ENCODE data around the gene PPP1R14C. TPM values are rescaled to one million over a fixed set of nuclear protein-coding genes. Genes with fewer than 3 reads are reported as not detected.
"Not testable (repeated sequence)": the region's sequence is repeated elsewhere in the genome, so short reads cannot be mapped to it uniquely, and the experiment has no call there.

PPP1R14C gene
- polyA plus RNA-seq, 1 donor: 37.9 TPM

DNA sequence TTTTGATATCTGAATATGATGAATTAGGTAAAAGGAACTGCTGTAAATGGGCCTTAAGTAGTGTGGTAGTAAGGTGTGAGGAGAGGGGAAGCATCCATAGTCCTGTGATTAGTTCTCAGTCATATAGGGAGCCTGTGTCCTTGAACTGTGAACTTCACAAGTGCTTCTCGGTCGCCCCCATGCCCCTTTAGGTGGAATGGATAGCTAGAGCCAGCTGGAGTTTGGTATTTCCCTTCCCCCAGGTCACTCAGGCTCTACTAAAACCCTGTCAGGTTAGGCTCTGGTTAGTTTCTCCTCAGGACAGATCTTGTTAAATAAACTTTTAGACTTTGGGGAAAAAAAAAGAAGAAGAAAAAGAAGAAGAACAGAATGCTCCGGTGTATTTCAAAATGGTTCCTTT lies 82.0 kb downstream of the PPP1R14C start:
- no peak for DNase-seq

DNA sequence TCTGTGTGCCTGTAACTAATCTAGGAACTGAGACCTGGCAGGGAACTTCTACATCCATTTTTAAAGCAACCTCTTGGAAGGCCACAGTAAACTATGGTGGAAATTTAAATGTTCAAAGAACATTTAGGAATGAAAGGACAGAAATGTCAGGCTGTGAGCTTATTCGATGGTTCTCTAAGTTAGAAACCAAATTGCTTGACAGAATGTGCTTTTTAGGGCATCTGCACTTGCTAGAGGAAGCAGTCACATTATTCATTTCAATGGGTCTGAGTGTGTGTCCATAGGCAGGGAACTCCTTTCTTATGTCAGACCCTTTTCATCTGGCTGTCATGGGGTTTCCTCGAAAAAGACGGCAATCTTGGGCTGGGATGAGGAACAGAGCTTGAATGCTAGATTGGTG lies 84.4 kb downstream of the PPP1R14C start:
- DNase-seq: no peak

DNA sequence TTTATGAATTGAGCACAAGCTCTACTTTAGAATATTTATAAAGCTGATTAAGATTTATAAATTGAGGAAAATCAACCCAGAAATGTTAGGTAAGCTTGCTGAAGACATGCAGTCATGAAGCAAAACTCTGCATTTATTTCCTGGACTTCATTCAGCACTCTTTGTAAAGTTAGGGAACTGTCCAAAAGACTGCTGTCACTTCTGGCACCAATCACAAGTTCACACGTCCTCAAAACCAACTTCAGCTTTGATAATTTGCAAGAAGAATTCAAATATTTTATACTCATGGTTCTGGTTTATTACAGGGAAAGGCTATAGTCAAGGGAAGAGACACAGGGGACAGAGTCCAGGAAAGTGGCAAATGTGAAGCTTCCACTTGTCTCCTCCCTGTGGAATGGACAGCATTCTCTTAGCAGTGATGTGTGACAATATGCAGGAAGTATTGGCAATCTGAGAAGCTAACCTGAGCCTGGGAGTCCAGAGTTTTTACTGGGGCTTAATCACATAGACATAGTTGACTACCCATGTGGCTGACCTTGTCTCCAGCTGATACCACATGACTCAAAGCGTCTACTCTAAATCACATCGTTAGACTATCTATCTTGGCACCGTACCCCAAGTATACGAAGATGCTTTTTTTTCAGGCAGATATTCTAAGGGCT lies 85.4 kb downstream of the PPP1R14C start:
- DNase-seq: no peak

DNA sequence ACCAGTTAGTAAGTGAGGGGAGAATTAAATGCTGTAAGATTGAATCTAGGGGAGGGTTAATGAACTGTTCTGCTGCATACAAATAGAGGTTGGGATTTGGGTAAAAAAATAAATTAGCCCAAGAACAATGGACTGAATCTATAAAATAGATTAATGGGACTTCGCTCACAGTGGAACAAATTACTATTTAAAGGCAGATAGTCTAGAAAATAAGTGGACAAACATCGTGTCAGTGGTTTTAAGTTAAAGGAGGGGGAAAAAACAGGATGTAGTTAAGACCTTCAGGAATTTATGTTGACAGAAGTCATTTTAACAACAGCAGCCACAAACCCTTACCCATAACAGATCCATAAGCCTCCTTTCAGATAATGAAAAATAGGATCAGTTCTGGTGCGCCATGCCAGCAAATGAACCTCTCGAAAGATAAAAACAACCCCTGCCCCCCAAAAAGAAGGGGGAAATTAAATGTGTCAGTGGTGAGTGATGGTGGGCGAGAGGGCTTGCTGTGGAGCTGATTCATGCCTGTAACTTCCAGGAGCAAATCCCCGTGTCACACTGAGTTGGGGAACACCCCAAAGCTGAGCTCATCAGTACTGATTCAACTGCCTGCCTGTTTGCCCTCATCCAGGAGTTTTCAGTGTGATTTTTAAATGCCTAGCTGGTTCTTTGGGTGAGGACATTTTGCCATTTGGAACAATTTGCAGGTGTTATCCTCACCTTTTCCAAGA lies 86.8 kb downstream of the PPP1R14C start:
- DNase-seq: no peak

DNA sequence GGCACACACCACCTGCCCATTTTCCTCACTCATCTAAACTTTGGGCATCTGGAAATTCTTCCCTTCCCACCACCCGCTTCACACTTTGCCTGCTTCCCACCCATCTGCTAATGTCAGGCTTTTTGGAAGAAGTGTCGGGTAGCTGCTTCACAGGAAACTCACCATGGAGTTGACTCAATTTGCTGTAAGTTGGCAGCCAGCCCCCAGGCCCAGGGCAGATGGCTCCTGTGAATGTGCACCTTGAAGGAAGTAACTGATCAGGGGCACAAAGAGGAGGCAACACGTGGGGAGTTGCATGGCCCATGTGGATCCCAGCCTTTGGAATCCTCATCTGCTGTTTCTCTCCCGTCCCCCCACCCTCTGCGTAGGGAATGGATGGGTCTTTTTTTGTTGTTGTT lies 87.3 kb downstream of the PPP1R14C start:
- no peak for DNase-seq

DNA sequence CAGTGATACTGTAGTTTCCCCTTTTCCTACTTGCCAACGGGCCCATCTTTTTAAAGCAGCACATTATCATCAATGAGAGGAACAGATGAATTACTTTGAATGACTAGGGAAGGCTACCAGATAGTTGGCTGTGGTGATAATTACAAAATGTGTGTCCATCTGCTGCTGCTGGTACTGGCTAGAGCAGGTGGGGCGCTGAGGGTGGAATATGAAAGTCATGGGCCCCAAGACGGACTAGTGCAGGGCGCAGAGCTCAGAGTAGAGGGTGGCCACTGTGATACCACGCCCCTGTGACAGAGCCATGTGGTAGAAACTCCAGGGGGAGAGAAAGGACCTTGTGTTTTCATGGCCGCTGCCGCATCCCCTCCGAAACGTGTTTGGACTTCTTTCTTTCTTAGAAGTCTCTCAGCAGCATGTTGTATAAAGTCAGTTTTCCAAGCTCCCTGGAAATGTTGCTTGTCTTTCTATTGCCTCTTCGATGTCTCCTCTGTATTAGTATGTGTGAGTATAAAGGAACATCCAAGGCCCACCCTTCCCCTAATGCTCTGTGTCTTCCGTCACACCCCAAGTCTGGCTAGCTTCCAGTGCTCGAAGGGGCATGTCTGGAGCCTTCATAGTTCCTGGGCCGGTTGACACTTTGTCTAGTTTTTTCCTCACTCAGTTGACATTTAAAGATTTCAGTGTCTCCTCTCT lies 88.1 kb downstream of the PPP1R14C start:
- no peak for DNase-seq

DNA sequence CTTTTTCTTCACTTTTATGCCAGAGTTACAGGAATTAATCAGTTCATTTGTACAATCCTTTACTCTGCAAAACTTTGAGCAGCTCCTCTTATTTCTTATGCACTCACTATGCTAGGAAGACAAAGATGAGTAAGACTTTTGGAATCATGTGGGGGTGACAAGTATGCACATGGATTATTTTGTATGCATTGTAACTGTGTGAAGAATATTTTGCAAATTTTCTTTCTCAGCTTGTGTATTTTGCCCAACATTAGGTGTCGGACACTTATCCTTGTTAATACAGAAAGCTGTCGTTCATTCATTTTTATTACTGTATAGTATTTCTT lies 88.6 kb downstream of the PPP1R14C start:
- no peak for DNase-seq

DNA sequence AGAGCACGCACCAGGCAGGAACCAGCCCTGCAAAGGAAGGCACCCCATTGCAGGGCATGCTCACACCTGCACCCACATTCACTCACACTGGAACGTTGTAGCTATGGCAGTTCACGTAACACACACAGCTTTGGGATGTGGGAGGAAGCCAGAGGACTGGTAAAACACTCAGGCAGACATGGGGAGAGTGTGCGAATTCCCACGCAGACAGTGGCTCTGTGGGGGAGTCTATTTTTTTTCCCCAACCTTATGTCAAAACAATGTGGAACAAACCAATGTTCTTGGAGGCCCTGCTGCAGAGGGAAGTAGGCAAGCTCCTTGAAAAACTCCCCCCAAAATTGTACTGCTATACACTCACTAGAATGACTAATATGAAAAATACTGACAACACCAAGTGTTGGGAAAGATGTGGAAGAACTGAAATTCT lies 91.0 kb downstream of the PPP1R14C start:
- no peak for DNase-seq

DNA sequence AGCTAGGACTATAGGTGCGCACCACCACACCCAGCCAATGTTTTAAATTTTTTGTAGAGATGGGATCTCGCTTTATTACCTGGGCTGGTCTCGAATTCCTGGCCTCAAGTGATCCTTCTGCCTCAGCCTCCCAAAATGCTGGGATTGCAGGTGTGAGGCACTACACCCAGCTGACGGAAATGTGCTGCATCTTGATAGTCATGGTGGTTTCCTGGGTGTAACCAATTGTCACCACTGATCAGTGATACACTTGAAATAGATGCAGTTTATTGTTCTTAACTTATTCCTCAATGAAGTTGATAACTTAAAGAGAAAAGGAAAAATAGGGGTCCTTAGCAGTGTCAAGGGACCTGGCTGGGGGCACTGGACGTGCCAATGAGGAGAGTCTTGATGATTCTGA lies 92.4 kb downstream of the PPP1R14C start:
- no peak for DNase-seq

DNA sequence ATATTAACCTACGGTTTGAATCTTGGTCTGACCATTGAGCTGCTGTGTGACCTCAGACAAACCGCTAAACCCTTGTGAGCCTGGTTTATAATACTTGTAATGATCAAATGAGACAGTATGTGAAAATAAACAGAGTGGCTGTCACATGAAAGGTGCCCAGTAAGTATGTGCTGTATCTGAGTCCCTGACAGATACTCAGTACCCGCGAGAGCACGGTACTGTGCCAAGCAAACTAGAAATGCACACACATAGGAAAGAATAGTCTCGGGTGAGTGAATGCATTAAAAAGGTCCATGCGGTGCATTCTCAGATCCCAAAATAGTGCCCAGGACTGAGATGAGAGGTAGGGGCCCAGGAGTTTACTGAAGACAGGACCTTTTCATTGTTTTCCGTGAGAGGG lies 93.3 kb downstream of the PPP1R14C start:
- no peak for DNase-seq

DNA sequence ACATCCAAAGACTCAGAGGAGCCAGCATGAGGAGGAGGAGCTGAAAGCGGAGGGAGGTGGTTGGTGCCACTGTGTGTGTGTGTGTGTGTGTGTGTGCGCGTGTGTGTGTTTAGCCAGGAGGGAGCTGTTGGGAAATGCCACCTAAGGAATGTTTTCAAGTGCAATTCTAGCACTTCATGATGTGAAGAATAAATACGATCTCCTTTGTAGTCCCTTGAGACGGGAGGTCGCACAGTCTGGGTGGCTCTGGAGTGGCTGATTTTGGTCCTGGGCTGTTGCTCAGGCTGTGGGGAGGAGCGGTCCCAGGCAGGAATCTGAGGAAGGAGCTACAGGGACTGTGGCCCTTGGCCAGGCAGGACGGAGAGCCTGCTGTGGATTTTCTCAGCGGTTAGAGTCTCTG lies 93.7 kb downstream of the PPP1R14C start:
- no peak for DNase-seq

DNA sequence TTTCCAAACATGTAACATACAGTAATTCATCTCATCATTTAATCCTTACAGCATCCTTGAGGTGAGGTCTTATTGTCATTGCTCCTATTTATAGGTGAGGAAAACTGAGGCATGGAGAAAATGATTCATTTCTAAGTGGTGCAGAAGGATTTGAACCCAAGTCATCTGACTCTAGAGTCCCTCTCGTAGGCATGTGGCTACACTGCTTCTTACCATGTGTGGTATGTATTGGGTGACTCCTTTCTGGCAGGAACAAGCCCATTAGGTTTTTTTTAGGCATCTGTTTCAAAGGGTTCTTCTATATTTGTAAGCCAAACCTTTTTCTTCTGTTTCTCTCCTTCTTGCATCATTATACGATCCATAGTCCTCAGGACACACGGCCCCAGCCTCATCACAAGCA lies 94.8 kb downstream of the PPP1R14C start:
- DNase-seq: no peak

DNA sequence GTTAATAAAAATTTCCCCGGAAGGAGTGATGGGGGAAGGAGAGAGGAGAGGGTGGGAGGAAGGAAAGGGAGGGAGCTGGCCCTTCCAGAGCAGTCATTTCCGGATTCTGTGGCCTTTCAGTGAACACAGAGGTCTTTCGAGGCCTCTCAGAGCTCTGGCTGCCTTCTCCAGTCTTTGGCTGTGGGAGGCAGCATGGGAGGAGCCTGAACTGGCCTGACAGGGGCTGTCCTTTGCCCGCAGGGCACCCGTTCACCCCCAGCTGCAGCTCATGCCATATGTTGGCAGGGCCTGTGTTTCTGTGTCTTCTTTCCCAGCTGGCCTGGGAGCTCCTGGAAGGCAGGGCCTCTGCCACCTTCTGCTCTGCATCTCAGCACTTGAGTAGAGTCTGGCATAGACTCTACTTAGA lies 95.5 kb downstream of the PPP1R14C start:
- no peak for DNase-seq

DNA sequence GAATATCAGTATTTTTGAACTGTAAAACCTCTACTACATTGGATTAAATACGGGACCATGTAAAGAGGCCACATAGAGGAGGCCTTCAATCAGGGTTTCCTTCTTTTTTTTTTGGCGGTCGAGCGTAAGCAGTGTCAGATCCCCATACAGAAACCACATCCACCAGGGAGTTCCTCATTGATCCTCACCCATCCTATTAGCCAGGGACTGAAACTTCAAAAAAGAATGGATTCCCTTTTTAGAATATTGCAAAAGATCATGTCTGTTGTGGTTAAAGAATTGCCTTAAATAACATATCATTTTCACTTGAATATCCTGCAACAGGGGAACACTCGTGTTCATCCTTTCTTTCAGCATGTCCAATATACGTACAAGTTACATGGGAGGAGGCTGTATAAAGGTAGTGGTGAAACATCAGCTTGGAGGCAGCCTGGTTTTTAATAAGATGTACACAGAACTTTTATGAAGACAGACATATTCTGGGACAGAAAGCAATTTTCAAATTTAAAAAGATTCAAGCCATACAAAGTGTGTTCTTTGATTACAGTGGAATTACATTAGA lies 96.1 kb downstream of the PPP1R14C start:
- no peak for DNase-seq

DNA sequence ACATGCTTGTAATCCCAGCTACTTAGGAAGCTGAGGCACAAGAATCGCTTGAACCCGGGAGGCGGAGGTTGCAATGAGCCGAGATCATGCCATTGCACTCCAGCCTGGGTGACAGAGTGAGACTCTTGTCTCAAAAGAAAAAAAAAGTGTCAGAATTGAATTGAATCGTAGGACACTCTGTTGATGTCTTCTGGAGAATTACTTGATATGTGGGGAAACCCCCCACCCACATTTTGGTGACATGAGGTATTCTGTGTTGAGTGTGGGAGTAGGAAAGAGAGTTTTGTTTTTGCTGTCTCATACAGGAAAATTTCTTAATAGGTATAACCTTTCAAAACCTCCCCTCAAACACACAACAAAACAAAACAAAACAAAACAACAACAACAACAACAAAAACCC lies 98.9 kb downstream of the PPP1R14C start:
- not testable (repeated sequence) for DNase-seq

DNA sequence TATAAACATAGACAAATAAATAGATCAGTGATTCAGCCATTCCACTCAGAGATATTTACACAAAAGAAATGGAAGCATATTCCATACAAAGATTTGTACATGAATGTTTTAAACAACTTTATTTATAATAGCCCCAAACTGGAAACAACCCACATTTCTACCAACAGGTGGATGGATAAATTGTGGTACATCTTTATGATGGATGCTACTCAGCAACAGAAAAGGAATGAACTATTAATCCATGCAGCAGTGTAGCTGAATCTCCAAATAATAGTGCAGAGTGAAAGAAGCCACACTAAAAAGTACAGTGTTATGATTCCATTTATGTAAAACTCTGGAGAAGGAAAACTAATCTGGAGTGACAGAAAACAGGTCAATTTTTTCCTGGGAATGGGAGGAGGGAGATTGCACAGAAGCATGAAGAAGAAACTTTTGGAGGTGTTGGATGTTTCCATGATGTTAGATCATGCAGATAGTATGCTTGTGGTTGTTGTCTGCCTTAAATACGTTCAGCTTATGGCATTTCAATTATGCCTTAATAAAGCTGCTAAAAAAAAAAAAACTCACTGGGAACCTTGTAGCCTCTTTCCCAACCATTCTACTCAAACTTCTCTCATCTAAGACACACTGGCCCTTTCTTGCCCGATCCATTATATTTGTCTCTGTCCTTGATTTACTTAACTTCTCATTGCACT lies 100.9 kb downstream of the PPP1R14C start:
- DNase-seq: no peak

DNA sequence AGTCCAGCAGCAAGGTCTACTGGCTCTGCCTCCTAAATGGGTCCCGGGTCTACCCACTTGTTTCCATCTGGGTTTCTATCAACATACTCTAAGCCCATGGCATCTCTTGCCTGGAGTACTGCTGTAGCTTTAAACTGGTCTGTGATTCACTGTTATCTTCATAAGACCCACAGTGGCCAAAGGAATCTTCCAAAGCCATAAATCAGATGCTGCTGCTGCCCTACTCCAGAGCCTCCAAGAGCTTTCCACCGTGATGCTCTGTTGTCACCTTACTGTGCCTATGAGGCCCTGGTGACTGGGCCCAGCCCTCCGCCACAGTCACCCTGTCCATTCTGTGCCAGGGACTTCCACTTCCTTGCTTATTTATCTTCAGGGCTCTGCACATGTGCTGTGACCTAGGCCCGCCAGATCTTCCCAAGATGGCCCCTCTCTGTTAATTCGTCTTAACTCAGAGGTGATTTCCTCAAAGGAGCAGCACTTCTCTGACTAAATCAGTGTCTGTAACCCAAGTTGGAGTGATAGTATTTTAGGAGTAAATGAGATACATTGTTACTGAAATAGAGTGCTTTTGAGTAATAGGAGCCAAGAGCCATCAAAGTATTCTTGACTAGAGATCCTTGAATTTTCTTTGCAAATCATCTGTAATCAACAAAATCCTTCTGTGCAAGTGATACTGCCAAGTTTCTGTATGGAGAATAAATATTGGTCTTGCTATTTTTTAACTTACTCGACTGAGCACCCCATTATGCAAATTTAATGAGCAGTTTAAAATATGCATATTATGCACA lies 102.5 kb downstream of the PPP1R14C start:
- no peak for DNase-seq

DNA sequence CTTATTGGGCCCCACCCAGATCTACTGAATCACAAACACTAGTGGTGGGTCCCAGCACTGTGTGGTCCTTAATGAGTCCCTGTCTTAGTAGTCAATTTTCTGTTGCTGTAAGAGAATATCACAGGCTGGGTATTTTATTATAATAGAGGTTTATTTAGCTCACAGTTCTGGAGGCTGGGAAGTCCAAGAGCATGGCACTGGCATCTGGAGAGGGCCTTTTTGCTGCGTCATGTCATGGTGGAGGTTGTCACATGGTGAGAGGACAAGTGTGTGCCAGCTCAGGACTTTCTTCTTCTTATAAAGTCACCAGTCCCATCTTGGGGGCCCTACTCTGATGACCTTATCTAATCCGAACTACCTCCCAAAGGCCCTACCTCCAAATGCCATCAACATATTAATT lies 105.0 kb downstream of the PPP1R14C start:
- DNase-seq: no peak

DNA sequence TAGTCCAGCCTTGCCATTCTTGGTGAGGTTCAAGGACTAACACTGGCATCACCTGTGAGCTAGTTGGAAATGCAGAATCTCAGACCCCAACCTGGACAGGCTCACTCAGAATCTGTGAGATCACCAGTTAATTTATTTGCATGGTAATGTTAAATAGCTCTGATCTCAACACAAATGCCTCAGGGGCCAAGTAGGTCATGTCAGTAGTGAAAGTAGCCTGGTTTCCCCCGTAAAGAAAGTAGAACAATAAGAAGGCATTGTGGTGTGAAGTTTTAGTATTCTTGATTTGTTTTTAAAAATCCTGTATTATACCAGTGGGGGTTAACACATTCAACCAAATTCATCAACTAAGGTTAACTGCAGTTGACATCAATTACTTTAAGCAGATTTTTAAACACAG lies 105.5 kb downstream of the PPP1R14C start:
- DNase-seq: no peak

DNA sequence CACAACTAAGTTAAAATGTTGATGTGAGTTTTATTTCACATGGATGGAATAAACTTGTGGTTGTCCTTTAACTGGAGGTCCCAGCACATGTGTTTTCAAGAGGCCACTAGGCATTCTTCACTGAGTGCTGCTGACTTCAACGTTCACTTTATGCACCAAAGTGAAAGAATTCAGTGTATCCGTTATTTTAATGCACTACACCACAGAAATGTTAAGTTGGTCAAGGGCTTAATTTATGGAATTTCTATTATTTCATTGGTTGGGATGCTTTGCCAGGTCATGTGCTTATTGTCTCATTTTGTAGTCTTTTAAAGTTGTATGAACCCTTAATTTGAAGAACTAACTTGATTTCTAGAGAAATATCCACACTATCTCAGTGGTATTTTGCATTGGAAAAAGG lies 106.4 kb downstream of the PPP1R14C start:
- no peak for DNase-seq

DNA sequence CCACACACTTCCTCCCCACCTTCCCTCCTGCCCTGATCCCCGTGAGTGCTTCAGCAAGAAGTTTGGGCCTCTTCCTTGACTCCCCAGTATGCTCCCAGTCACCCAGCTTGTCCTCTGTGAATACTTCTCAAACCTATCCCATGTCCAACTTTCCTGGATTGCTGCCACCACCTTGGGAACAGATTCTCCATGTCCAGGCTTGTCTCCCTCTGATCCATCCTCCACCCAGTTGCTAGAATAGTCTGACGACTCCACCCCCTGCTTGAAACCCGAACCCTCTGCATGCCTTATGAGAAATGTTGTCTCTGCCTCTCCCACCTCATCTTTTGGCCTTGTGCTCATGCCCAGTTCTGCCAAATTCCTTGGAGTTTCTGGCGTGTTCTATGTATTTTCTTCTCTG lies 108.0 kb downstream of the PPP1R14C start:
- DNase-seq: no peak

DNA sequence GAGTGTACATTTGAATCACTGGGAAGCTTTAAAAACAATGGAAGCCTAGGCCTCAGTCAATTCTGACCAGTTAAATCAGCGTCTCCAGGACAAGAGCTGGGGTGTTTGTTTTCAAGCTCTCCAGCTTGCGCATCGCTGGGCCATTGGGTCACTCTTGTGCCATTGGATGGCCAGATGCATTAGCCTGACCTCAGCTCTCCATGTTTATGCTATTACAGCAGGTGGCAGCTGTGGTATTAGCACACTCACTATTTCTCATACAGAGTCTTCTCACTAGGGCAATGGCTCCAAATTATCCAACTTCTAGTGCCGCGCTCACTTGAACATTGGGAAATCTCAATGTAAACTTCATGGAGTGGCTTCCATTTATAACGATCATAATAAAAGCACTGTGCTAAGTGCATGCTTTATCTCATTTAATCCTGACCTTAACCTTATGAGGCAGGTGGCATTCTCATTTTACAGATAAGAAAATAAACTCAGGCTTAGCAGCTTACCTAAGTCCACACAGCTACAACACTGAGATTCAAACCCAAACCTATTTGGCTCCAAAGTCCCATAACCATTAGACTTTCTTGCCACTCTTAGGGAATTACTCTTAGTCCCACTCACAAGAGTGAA lies 108.8 kb downstream of the PPP1R14C start:
- DNase-seq: no peak
